ENCODE data around the gene F8.
"Not testable (repeated sequence)": the region's sequence is repeated elsewhere in the genome, so short reads cannot be mapped to it uniquely, and the experiment has no call there.

DNA sequence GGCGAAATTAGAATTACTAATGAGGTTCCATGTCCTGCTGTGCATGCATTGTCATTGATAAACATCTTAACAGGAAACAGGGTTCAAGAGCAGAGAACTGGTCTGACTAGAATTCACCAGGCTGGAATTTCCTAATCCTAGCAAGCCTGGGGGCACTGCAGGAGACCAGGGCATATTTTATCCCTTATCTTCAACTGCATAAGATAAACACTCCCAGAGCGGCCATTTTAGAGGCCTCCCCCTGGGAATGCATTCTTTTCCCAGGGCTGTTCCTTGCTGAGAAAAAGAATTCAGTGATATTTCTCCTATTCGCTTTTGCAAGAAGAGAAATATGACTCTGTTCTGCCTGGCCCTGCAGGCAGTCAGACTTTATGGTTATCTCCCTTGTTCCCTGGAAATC, 66.7 kb downstream of the F8 start:
- not testable (repeated sequence) for TF ChIP-seq CTCF (conservative IDR thresholded peaks at IDR 0.05); EZH2 (IDR thresholded peaks at IDR 0.05; ENCODE audit: low read depth)
